H9 (cell line): ENCODE measurements around the gene TPCN2. TPM values are rescaled to one million over a fixed set of nuclear protein-coding genes. Genes with fewer than 3 reads are reported as not detected.

Experiments used
- DNase-seq: peaks from one replicate; pipeline ENCODE4 v3.0.0-alpha.2; 2017
- H2AFZ ChIP-seq: one replicate; pipeline ENCODE4 v1.6.1; 2013; ENCODE audit warnings: mild to moderate bottlenecking, low read length, control low read depth, moderate library complexity
- H2AK5ac ChIP-seq: 2 replicates; pipeline ENCODE4 v1.6.1; 2013; ENCODE audit warnings: low read length, control low read depth, mixed read lengths; ENCODE audit not compliant: insufficient read length
- H2BK120ac ChIP-seq: one replicate; pipeline ENCODE4 v1.6.1; 2013; ENCODE audit warnings: low read depth, mild to moderate bottlenecking, low read length, control low read depth, inconsistent platforms; ENCODE audit not compliant: poor library complexity, severe bottlenecking
- H2BK12ac ChIP-seq: 2 replicates; pipeline ENCODE4 v1.6.1; 2013; ENCODE audit warnings: low read length, control low read depth, mixed read lengths, low read depth; ENCODE audit not compliant: insufficient read length
- H2BK15ac ChIP-seq: 2 replicates; pipeline ENCODE4 v1.6.1; 2013; ENCODE audit warnings: low read depth, low read length, control low read depth
- H2BK20ac ChIP-seq: one replicate; pipeline ENCODE4 v1.6.1; 2013; ENCODE audit warnings: low read depth, mild to moderate bottlenecking, low read length, control low read depth, inconsistent platforms; ENCODE audit not compliant: poor library complexity, severe bottlenecking
- H2BK5ac ChIP-seq: 2 replicates; pipeline ENCODE4 v1.6.1; 2013; ENCODE audit warnings: low read length, control low read depth, mixed read lengths; ENCODE audit not compliant: insufficient read length
- H3K14ac ChIP-seq: 2 replicates; pipeline ENCODE4 v1.6.1; 2013; ENCODE audit warnings: low read length, control low read depth; ENCODE audit not compliant: insufficient read depth
- H3K18ac ChIP-seq: 2 replicates; pipeline ENCODE4 v1.6.1; 2013; ENCODE audit warnings: low read depth, mild to moderate bottlenecking, mixed read lengths, low read length, control low read depth; ENCODE audit not compliant: insufficient read length
- H3K23ac ChIP-seq: 2 replicates; pipeline ENCODE4 v1.6.1; 2013; ENCODE audit warnings: low read length, control low read depth, mixed read lengths, low read depth; ENCODE audit not compliant: insufficient read length
- H3K23me2 ChIP-seq: 2 replicates; pipeline ENCODE4 v1.6.1; 2013; ENCODE audit warnings: low read depth, mild to moderate bottlenecking, mixed read lengths, low read length, control low read depth; ENCODE audit not compliant: insufficient read length, poor library complexity, severe bottlenecking
- H3K27ac ChIP-seq: 2 replicates; pipeline ENCODE4 v1.5.1; 2013; ENCODE audit warnings: low read length, control low read depth, mixed read lengths, low read depth; ENCODE audit not compliant: insufficient read length
- H3K27me3 ChIP-seq: 2 replicates; pipeline ENCODE4 v1.6.1; 2013; ENCODE audit warnings: low read length, control low read depth, inconsistent platforms; ENCODE audit not compliant: insufficient read depth
- H3K4ac ChIP-seq: 2 replicates; pipeline ENCODE4 v1.6.1; 2013; ENCODE audit warnings: low read depth, mild to moderate bottlenecking, control low read depth, inconsistent platforms, low read length, moderate library complexity
- H3K4me1 ChIP-seq: 2 replicates; pipeline ENCODE4 v1.6.1; 2013; ENCODE audit warnings: low read length, control low read depth, inconsistent platforms; ENCODE audit not compliant: insufficient read depth
- H3K4me2 ChIP-seq: 2 replicates; pipeline ENCODE4 v1.6.1; 2013; ENCODE audit warnings: low read length, control low read depth, mixed read lengths; ENCODE audit not compliant: insufficient read length, insufficient read depth
- H3K56ac ChIP-seq: 2 replicates; pipeline ENCODE4 v1.6.1; 2013; ENCODE audit warnings: low read depth, mild to moderate bottlenecking, mixed read lengths, low read length, control low read depth; ENCODE audit not compliant: insufficient read length
- H3K79me1 ChIP-seq: 2 replicates; pipeline ENCODE4 v1.6.1; 2013; ENCODE audit warnings: low read depth, mild to moderate bottlenecking, moderate library complexity, low read length, control low read depth, inconsistent platforms; ENCODE audit not compliant: insufficient read depth, poor library complexity, severe bottlenecking
- H3K79me2 ChIP-seq: 2 replicates; pipeline ENCODE4 v1.6.1; 2013; ENCODE audit warnings: low read length, control low read depth, inconsistent platforms; ENCODE audit not compliant: insufficient read depth
- H3K9ac ChIP-seq: 2 replicates; pipeline ENCODE4 v1.6.1; 2013; ENCODE audit warnings: low read length, control low read depth, mixed read lengths; ENCODE audit not compliant: insufficient read length; ENCODE audit errors: extremely low read depth
- H3K9me3 ChIP-seq: one replicate; pipeline ENCODE4 v1.6.1; 2013; ENCODE audit warnings: low read depth, low read length, inconsistent platforms; ENCODE audit not compliant: control insufficient read depth
- H3T11ph ChIP-seq: one replicate; pipeline ENCODE4 v1.6.1; 2013; ENCODE audit warnings: mild to moderate bottlenecking, low read length, control low read depth, inconsistent platforms
- H4K20me1 ChIP-seq: one replicate; pipeline ENCODE4 v1.6.1; 2013; ENCODE audit not compliant: control insufficient read depth, insufficient read length, insufficient read depth
- H4K5ac ChIP-seq: 2 replicates; pipeline ENCODE4 v1.6.1; 2013; ENCODE audit warnings: low read depth, mild to moderate bottlenecking, mixed read lengths, low read length, control low read depth; ENCODE audit not compliant: insufficient read length
- H4K8ac ChIP-seq: replicated peaks from 2 replicates; pipeline ENCODE4 v1.6.1; 2013; ENCODE audit warnings: low read length, control low read depth, mixed read lengths, low read depth; ENCODE audit not compliant: insufficient read length
- H4K91ac ChIP-seq: 2 replicates; pipeline ENCODE4 v1.6.1; 2013; ENCODE audit warnings: low read depth, mild to moderate bottlenecking, moderate library complexity, mixed read lengths, low read length, control low read depth; ENCODE audit not compliant: insufficient read length
- H3K27ac Mint-ChIP-seq, 3 experiments: 2 replicates in 2 of 3; 3 replicates in 1 of 3; pipeline ENCODE4 v1.8.0; 2020 to 2021; ENCODE audit warnings: mixed read lengths in 3 of 3, mild to moderate bottlenecking in 1 of 3, moderate library complexity in 1 of 3
- H3K27me3 Mint-ChIP-seq: 2 replicates; pipeline ENCODE4 v1.8.0; 2021; ENCODE audit warnings: low read depth, mild to moderate bottlenecking, moderate library complexity, mixed read lengths
- H3K36me3 Mint-ChIP-seq, 3 experiments: 2 replicates in 2 of 3; 3 replicates in 1 of 3; pipeline ENCODE4 v1.8.0; 2020 to 2021; ENCODE audit warnings: low read depth in 3 of 3, mixed read lengths in 3 of 3; ENCODE audit not compliant: insufficient read depth in 1 of 3
- H3K4me1 Mint-ChIP-seq, 2 experiments: 2 replicates each; pipeline ENCODE4 v1.8.0; 2020; ENCODE audit warnings: mixed read lengths in 2 of 2
- H3K4me3 Mint-ChIP-seq, 2 experiments: 2 replicates in 1 of 2; 3 replicates in 1 of 2; pipeline ENCODE4 v1.8.0; 2020 to 2021; ENCODE audit warnings: mild to moderate bottlenecking in 2 of 2, mixed read lengths in 2 of 2, moderate library complexity in 1 of 2
- H3K9me3 Mint-ChIP-seq, 2 experiments: 2 replicates in 1 of 2; 3 replicates in 1 of 2; pipeline ENCODE4 v1.8.0; 2020; ENCODE audit warnings: mild to moderate bottlenecking in 2 of 2, mixed read lengths in 2 of 2, moderate library complexity in 1 of 2
- CTCF ChIP-seq: fragments of 200-600 bp; sonication (generic); conservative IDR thresholded peaks from 3 replicates; pipeline ENCODE4 v1.8.0; 2021; ENCODE audit warnings: antibody characterized with exemption, mild to moderate bottlenecking
- WGBS: extraction: QIAGEN DNeasy Blood & Tissue Kit; methylation state at CpG from one replicate; pipeline ENCODE4 v1.1.7; 2013; ENCODE audit warnings: missing lambda C conversion rate, low lambda C conversion rate, mixed read lengths; ENCODE audit not compliant: insufficient read length; ENCODE audit errors: extremely low coverage; 5-methylcytosine and 5-hydroxymethylcytosine counted together
- total RNA-seq: library from RNA; stranded (reverse); gene quantifications from 2 replicates; pipeline ENCODE4 v1.2.1, GENCODE V29; 2021

Gene TPCN2
- total RNA-seq, 1 experiment from 2014 or later = 16.8 TPM

- no peak for TF ChIP-seq CTCF
- H3K23ac ChIP-seq = no peak overlapping the region
- H3K4ac ChIP-seq = no peak overlapping the region
- no peak overlapping the region for H4K8ac ChIP-seq
- H3K4me3 Mint-ChIP-seq = no peak overlapping the region
- no peak overlapping the region for H2AFZ ChIP-seq
- no peak overlapping the region for H3K27ac ChIP-seq
- no peak overlapping the region; a peak in 2 of 7 replicates for H3K27ac Mint-ChIP-seq
- no peak overlapping the region for H3K18ac ChIP-seq
- H2BK5ac ChIP-seq = no peak overlapping the region
- H3K79me2 ChIP-seq = no peaks in the 10 kb centered on the region
- H4K20me1 ChIP-seq = no peaks in the 10 kb centered on the region
- no peak overlapping the region for H4K5ac ChIP-seq
- H3K9ac ChIP-seq = no peak overlapping the region
- H3K9me3 Mint-ChIP-seq = peaks cover 15 to 16% of the 10 kb centered on the region in 2 experiments
- no peak overlapping the region for H2BK20ac ChIP-seq
- no peak overlapping the region for H2BK12ac ChIP-seq
- no peaks in the 10 kb centered on the region; the same call in 1 of the 2 replicates for H3K4me1 ChIP-seq
- H3K79me1 ChIP-seq = no peaks in the 10 kb centered on the region
- no peak overlapping the region for H2AK5ac ChIP-seq
- no peak for DNase-seq
- no peaks in the 10 kb centered on the region for H3K27me3 ChIP-seq
- H3K9me3 ChIP-seq = peaks cover 10% of the 10 kb centered on the region
- WGBS = no CpG with 5 or more reads among the region's 14 CpGs
- H2BK120ac ChIP-seq = no peak overlapping the region
- no peak overlapping the region for H3K14ac ChIP-seq
- peaks cover 7 to 14% of the 10 kb centered on the region in 2 experiments for H3K4me1 Mint-ChIP-seq
- H4K91ac ChIP-seq = no peak overlapping the region
- H3K56ac ChIP-seq = no peak overlapping the region
- no peak overlapping the region for H3T11ph ChIP-seq
- peaks cover 8% of the 10 kb centered on the region for H3K27me3 Mint-ChIP-seq
- H3K4me2 ChIP-seq = no peak overlapping the region
- H3K23me2 ChIP-seq = no peaks in the 10 kb centered on the region
- H3K36me3 Mint-ChIP-seq = peaks cover 7 to 19% (median 10%) of the 10 kb centered on the region in 3 experiments; a peak in 5 of 7 replicates
- H2BK15ac ChIP-seq = no peak overlapping the region
Measured at GRCh38 chr11:69135420-69136363, 87.0 kb downstream of the TPCN2 start.
